Neural cell (in vitro differentiated cells): ENCODE results near the gene MAML3. TPM values are rescaled to one million over a fixed set of nuclear protein-coding genes. Genes with fewer than 3 reads are reported as not detected.

Experiments used
- H2AFZ ChIP-seq: fragments of 200-600, 300-800 bp; sonication (generic), shearing (Covaris generic); 2 replicates; pipeline ENCODE4 v1.6.0; 2014; ENCODE audit warnings: low read depth, mild to moderate bottlenecking, antibody characterized with exemption, low read length, moderate library complexity
- H3F3A ChIP-seq: fragments of 200-600 bp; shearing (Covaris generic); 2 replicates; pipeline ENCODE4 v1.6.1; 2016; ENCODE audit warnings: mild to moderate bottlenecking, moderate library complexity, mixed read lengths, antibody characterized with exemption, low read length; ENCODE audit not compliant: insufficient read depth, poor library complexity, severe bottlenecking
- H3K27ac ChIP-seq: fragments of 200-600, 300-800 bp; sonication (generic), shearing (Covaris generic); 2 replicates; pipeline ENCODE4 v1.5.1; 2014; ENCODE audit warnings: mild to moderate bottlenecking, low read length, moderate library complexity
- H3K27me3 ChIP-seq: fragments of 300-800, 200-600 bp; sonication (generic), shearing (Covaris generic); 2 replicates; pipeline ENCODE4 v1.6.0; 2014; ENCODE audit warnings: mild to moderate bottlenecking, low read depth, low read length, moderate library complexity; ENCODE audit not compliant: insufficient read depth
- H3K36me3 ChIP-seq: fragments of 300-800, 200-600 bp; sonication (generic), shearing (Covaris generic); 2 replicates; pipeline ENCODE4 v1.5.1; 2014; ENCODE audit warnings: mild to moderate bottlenecking, antibody characterized with exemption, low read length, moderate library complexity; ENCODE audit not compliant: insufficient read depth
- H3K4me2 ChIP-seq: fragments of 300-800, 200-600 bp; sonication (generic), shearing (Covaris generic); 2 replicates; pipeline ENCODE4 v1.6.0; 2014; ENCODE audit warnings: mild to moderate bottlenecking, low read length
- H3K4me3 ChIP-seq: fragments of 300-800, 200-600 bp; sonication (generic), shearing (Covaris generic); 2 replicates; pipeline ENCODE4 v1.5.1; 2014; ENCODE audit warnings: mild to moderate bottlenecking, low read length, moderate library complexity
- H3K79me2 ChIP-seq: fragments of 200-600 bp; shearing (Covaris generic); replicated peaks from 2 replicates; pipeline ENCODE4 v1.6.0; 2014; ENCODE audit warnings: mild to moderate bottlenecking, low read length, moderate library complexity; ENCODE audit not compliant: insufficient read depth
- H3K9ac ChIP-seq: fragments of 300-800, 200-600 bp; sonication (generic), shearing (Covaris generic); 2 replicates; pipeline ENCODE4 v1.6.1; 2016; ENCODE audit warnings: mild to moderate bottlenecking, low read length, mixed read lengths
- H3K9me2 ChIP-seq: fragments of 200-600 bp; shearing (Covaris generic); 2 replicates; pipeline ENCODE4 v1.6.1; 2016; ENCODE audit warnings: mild to moderate bottlenecking, low read length, mixed read lengths; ENCODE audit not compliant: insufficient read depth
- H3K9me3 ChIP-seq: fragments of 200-600, 300-800 bp; sonication (generic), shearing (Covaris generic); 2 replicates; pipeline ENCODE4 v1.6.1; 2016; ENCODE audit warnings: mild to moderate bottlenecking, mixed run types, low read length, moderate library complexity, mixed read lengths
- H4K20me1 ChIP-seq: fragments of 200-600 bp; shearing (Covaris generic); 2 replicates; pipeline ENCODE4 v1.6.1; 2016; ENCODE audit warnings: mild to moderate bottlenecking, mixed run types; ENCODE audit not compliant: insufficient read depth
- EP300 ChIP-seq: fragments of 450-650 bp; conservative IDR thresholded peaks from 2 replicates; pipeline ENCODE4 v1.6.1; 2014; ENCODE audit warnings: antibody characterized with exemption, mild to moderate bottlenecking, moderate library complexity; ENCODE audit not compliant: poor library complexity, severe bottlenecking
- EZH2 ChIP-seq: fragments of 200-600, 300-800 bp; shearing (Covaris generic), sonication (generic); IDR thresholded peaks from 2 replicates; pipeline ENCODE4 v1.6.1; 2014; ENCODE audit warnings: antibody characterized with exemption, low read length, borderline replicate concordance, mild to moderate bottlenecking; ENCODE audit not compliant: insufficient read depth, poor library complexity, severe bottlenecking
- MXI1 ChIP-seq: fragments of 450-650 bp; conservative IDR thresholded peaks from 2 replicates; pipeline ENCODE4 v1.6.1; 2014; ENCODE audit warnings: antibody characterized with exemption, mild to moderate bottlenecking; ENCODE audit not compliant: poor library complexity, severe bottlenecking
- POLR2AphosphoS5 ChIP-seq: IDR thresholded peaks from 2 replicates; pipeline ENCODE4 v1.6.1; 2012
- RAD21 ChIP-seq: fragments of 450-650 bp; conservative IDR thresholded peaks from 2 replicates; pipeline ENCODE4 v1.6.1; 2014; ENCODE audit warnings: antibody characterized with exemption, mild to moderate bottlenecking, moderate library complexity
- REST ChIP-seq: IDR thresholded peaks from 2 replicates; pipeline ENCODE4 v1.6.1; 2012; ENCODE audit warnings: borderline replicate concordance
- SMC3 ChIP-seq: fragments of 450-650 bp; conservative IDR thresholded peaks from 2 replicates; pipeline ENCODE4 v1.6.1; 2014; ENCODE audit warnings: antibody characterized with exemption, mild to moderate bottlenecking, moderate library complexity; ENCODE audit not compliant: poor library complexity
- TAF1 ChIP-seq: IDR thresholded peaks from 2 replicates; pipeline ENCODE4 v1.6.1; 2012; ENCODE audit warnings: low read depth
- polyA plus RNA-seq: library from polyadenylated mRNA; depleted of rRNA; stranded (reverse); fragments of >200 nt; gene quantifications from 2 replicates; pipeline ENCODE4 v1.2.3, GENCODE V29; 2014
- TF ChIP-seq, protein P1 (sequence below): fragments of 450-650 bp; IDR thresholded peaks from 2 replicates; pipeline ENCODE4 v1.5.1; 2014; ENCODE audit warnings: antibody characterized with exemption, mild to moderate bottlenecking, moderate library complexity; ENCODE audit not compliant: poor library complexity, severe bottlenecking

MAML3 gene
- polyA plus RNA-seq, 1 donor from 2014 or later: 10.2 TPM

DNA sequence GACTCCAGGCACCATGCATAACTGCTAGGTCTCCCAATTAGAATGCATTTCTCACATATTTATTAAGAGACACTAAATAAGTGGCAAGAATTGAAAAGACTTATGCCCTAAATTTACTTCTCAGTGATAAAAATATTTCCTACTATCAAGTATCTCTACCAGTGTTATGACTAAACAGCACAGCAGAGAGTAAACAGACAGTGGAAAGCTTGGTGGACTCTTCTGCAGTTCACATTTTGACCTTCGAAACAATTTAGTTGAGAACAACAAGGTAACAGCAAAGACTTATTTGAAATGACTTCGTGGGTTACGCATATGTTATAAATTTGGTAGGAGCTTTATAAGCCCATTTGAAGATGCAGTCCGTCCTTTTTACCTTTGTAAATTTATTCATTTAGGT, 16.3 kb upstream of the MAML3 start:
- H3F3A ChIP-seq: no peaks in the 10 kb centered on the region
- H3K27me3 ChIP-seq: no peaks in the 10 kb centered on the region
- H3K9me3 ChIP-seq: no peaks in the 10 kb centered on the region
- TF ChIP-seq MXI1: no peak
- no peak for TF ChIP-seq POLR2AphosphoS5
- no peak for TF ChIP-seq EP300
- TF ChIP-seq RAD21: no peak
- TF ChIP-seq EZH2: no peak
- TF ChIP-seq, protein P1, sequence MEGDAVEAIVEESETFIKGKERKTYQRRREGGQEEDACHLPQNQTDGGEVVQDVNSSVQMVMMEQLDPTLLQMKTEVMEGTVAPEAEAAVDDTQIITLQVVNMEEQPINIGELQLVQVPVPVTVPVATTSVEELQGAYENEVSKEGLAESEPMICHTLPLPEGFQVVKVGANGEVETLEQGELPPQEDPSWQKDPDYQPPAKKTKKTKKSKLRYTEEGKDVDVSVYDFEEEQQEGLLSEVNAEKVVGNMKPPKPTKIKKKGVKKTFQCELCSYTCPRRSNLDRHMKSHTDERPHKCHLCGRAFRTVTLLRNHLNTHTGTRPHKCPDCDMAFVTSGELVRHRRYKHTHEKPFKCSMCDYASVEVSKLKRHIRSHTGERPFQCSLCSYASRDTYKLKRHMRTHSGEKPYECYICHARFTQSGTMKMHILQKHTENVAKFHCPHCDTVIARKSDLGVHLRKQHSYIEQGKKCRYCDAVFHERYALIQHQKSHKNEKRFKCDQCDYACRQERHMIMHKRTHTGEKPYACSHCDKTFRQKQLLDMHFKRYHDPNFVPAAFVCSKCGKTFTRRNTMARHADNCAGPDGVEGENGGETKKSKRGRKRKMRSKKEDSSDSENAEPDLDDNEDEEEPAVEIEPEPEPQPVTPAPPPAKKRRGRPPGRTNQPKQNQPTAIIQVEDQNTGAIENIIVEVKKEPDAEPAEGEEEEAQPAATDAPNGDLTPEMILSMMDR: no peak
- no peak for TF ChIP-seq TAF1
- TF ChIP-seq SMC3: no peak
- no peak for TF ChIP-seq REST
- no peak overlapping the region for H3K9ac ChIP-seq
- H3K36me3 ChIP-seq: no peaks in the 10 kb centered on the region
- H3K9me2 ChIP-seq: no peaks in the 10 kb centered on the region
- H3K4me2 ChIP-seq: no peak overlapping the region
- no peak overlapping the region for H3K4me3 ChIP-seq
- H2AFZ ChIP-seq: no peak overlapping the region
- H3K27ac ChIP-seq: no peak overlapping the region
- no peaks in the 10 kb centered on the region for H4K20me1 ChIP-seq
- H3K79me2 ChIP-seq: no peaks in the 10 kb centered on the region

DNA sequence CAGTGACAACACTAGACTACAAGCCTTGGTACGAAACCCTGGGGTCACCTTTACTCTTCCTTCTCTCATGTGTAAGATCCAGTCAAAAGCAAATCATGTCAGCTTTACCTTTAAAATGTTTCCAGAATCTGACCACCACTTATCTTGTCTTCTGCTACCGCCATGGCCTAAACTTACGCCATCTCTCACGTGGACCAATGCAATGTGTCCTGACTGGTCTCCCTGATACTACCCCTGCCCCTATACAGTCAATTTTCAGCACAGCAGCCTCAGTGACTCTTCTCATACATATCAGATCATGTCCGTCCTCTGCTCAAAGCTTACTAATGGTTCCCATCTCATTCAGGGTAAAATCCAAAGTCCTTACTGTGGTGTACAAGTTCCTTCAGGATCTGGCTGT, 15.0 kb upstream of the MAML3 start:
- Histone ChIP-seq H3K9ac (no peak overlapping the region), H3K27ac (no peak overlapping the region), H3K79me2 (no peaks in the 10 kb centered on the region), H4K20me1 (no peaks in the 10 kb centered on the region), H3K9me3 (no peaks in the 10 kb centered on the region), H3F3A (no peaks in the 10 kb centered on the region), H3K4me3 (no peak overlapping the region), H3K9me2 (no peaks in the 10 kb centered on the region), H2AFZ (no peak overlapping the region), H3K4me2 (no peak overlapping the region), H3K36me3 (no peaks in the 10 kb centered on the region), H3K27me3 (no peaks in the 10 kb centered on the region)
- TF ChIP-seq TAF1 (no peak), RAD21 (no peak), SMC3 (no peak), POLR2AphosphoS5 (no peak), MXI1 (no peak), EP300 (no peak), REST (no peak), EZH2 (no peak)
- TF ChIP-seq, protein P1: no peak
